Activated CD4-positive, alpha-beta T cell treated with anti-CD3 and anti-CD28 coated beads for 4 hours (primary cell): ENCODE results near the gene CASQ2.
"Not testable (repeated sequence)": the region's sequence is repeated elsewhere in the genome, so short reads cannot be mapped to it uniquely, and the experiment has no call there.

ENCODE experiments used
- DNase-seq, 2 donors: peaks; one replicate each; pipeline ENCODE4 v3.0.0-alpha.2; 2020

Gene CASQ2

GRCh38 chr1:115779075-115779474, 10.6 kb upstream of the CASQ2 start:
- not testable (repeated sequence) for DNase-seq

GRCh38 chr1:115771847-115772457, 3.4 kb upstream of the CASQ2 start:
- no peak for DNase-seq

- no peak for DNase-seq
Measured at GRCh38 chr1:115771094-115771846, 2.8 kb upstream of the CASQ2 start.

- DNase-seq: no peak
Measured at GRCh38 chr1:115767403-115767802, 1.1 kb downstream of the CASQ2 start.

GRCh38 chr1:115765091-115765490, 3.4 kb downstream of the CASQ2 start:
- DNase-seq: no peak

GRCh38 chr1:115764541-115764940, 4.0 kb downstream of the CASQ2 start:
- DNase-seq: no peak

GRCh38 chr1:115762779-115763178, 5.7 kb downstream of the CASQ2 start:
- DNase-seq: no peak

GRCh38 chr1:115761601-115762302, 6.8 kb downstream of the CASQ2 start:
- DNase-seq: no peak

- DNase-seq: no peak
Measured at GRCh38 chr1:115757856-115758255, 10.7 kb downstream of the CASQ2 start.

- DNase-seq: no peak
Measured at GRCh38 chr1:115757326-115757725, 11.2 kb downstream of the CASQ2 start.

- no peak for DNase-seq
Measured at GRCh38 chr1:115755456-115756370, 12.8 kb downstream of the CASQ2 start.

- DNase-seq: no peak
Measured at GRCh38 chr1:115753830-115754229, 14.7 kb downstream of the CASQ2 start.

- DNase-seq: no peak
Measured at GRCh38 chr1:115753361-115753760, 15.2 kb downstream of the CASQ2 start.

- no peak for DNase-seq
Measured at GRCh38 chr1:115748401-115749150, 19.9 kb downstream of the CASQ2 start.

GRCh38 chr1:115746021-115746690, 22.4 kb downstream of the CASQ2 start:
- no peak for DNase-seq

- DNase-seq: no peak
Measured at GRCh38 chr1:115744646-115745275, 23.8 kb downstream of the CASQ2 start.

- no peak for DNase-seq
Measured at GRCh38 chr1:115740811-115741210, 27.7 kb downstream of the CASQ2 start.

GRCh38 chr1:115732316-115732715, 36.2 kb downstream of the CASQ2 start:
- no peak for DNase-seq

GRCh38 chr1:115729756-115730155, 38.8 kb downstream of the CASQ2 start:
- DNase-seq: no peak

GRCh38 chr1:115728341-115728740, 40.2 kb downstream of the CASQ2 start:
- DNase-seq: no peak

- no peak for DNase-seq
Measured at GRCh38 chr1:115727706-115728249, 40.7 kb downstream of the CASQ2 start.
